NCI-H510A treated with DMSO at 0.1 percent for 48 hours (cell line): Measurements from ENCODE around the gene CHIC2.
"Not testable (repeated sequence)": the region's sequence is repeated elsewhere in the genome, so short reads cannot be mapped to it uniquely, and the experiment has no call there.

Experiments
- DNase-seq: peaks from one replicate; lab custom pipeline; 2025; lab: John Stamatoyannopoulos, UW

CHIC2 gene

GRCh38 chr4:54064317-54065111 lies at the start of gene CHIC2:
Gene CHIC2, minus strand, starts transcription at chr4:54064605. Its CDS starts 305 bp downstream, at chr4:54064300.
- DNase-seq, result peak; percentile 92

GRCh38 chr4:54113206-54113605 lies 48.8 kb upstream of the CHIC2 start:
- not testable (repeated sequence) for DNase-seq

GRCh38 chr4:54110019-54110416 lies 45.6 kb upstream of the CHIC2 start:
- no peak for DNase-seq

GRCh38 chr4:54109241-54110018 lies 45.0 kb upstream of the CHIC2 start:
- no peak for DNase-seq

- no peak for DNase-seq
Observed at GRCh38 chr4:54107951-54108748, 43.7 kb upstream of the CHIC2 start.

GRCh38 chr4:54104907-54105306 lies 40.5 kb upstream of the CHIC2 start:
- no peak for DNase-seq

GRCh38 chr4:54103190-54103574 lies 38.8 kb upstream of the CHIC2 start:
- no peak for DNase-seq

GRCh38 chr4:54102531-54103106 lies 38.2 kb upstream of the CHIC2 start:
- DNase-seq, result no peak

GRCh38 chr4:54101190-54102041 lies 37.0 kb upstream of the CHIC2 start:
- peak; percentile 61 for DNase-seq

- DNase-seq, result no peak
Observed at GRCh38 chr4:54100595-54101189, 36.3 kb upstream of the CHIC2 start.

- DNase-seq, result peak; percentile 8
Observed at GRCh38 chr4:54099748-54100574, 35.6 kb upstream of the CHIC2 start, which contains the start of gene GSX2. Gene GSX2, plus strand, starts transcription at chr4:54100163. Its CDS starts 182 bp downstream, at chr4:54100345.

GRCh38 chr4:54099287-54099747 lies 34.9 kb upstream of the CHIC2 start:
- DNase-seq, result peak; percentile 25

- DNase-seq, result no peak
Observed at GRCh38 chr4:54098375-54098774, 34.0 kb upstream of the CHIC2 start.

- DNase-seq, result no peak
Observed at GRCh38 chr4:54097152-54097551, 32.7 kb upstream of the CHIC2 start.

- no peak for DNase-seq
Observed at GRCh38 chr4:54096295-54096962, 32.0 kb upstream of the CHIC2 start.

- DNase-seq, result no peak
Observed at GRCh38 chr4:54095110-54095825, 30.9 kb upstream of the CHIC2 start.

- DNase-seq, result no peak
Observed at GRCh38 chr4:54094451-54094850, 30.0 kb upstream of the CHIC2 start.
